ENCODE results near the gene RASGRF1.

The RASGRF1 gene

DNA sequence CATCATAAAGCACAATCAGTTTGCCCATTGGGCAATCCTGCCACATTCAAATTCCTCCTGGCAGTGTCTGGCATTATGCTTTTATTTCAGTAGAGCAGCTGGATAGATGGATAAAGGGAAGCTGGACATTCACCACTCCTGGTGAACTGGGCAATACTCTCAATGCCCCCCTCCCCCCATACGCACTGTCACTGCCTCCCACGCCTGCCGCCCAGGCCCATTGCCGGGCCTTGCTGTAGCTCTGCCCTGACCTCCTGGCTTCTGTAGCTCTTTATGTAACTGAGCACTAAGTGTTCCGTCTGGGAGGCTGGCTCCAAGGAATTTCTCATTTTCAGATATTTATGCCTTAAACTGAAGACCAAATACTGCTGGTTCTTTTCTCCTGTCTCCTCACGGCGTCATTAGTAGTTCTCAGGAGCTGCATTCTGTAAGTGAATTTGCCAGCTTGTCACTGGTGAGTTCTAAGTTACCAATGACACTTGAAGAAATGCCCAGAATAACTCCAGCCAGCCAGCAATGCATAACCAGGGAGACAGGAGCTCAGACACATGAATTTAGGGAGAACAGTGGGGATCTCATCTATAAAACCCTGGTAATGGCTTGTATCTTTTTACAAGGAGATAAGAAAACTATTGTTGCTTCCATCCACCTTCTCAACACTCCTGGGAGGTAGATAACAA is 25.5 kb upstream of the RASGRF1 start:
- TF ChIP-seq, protein P1, sequence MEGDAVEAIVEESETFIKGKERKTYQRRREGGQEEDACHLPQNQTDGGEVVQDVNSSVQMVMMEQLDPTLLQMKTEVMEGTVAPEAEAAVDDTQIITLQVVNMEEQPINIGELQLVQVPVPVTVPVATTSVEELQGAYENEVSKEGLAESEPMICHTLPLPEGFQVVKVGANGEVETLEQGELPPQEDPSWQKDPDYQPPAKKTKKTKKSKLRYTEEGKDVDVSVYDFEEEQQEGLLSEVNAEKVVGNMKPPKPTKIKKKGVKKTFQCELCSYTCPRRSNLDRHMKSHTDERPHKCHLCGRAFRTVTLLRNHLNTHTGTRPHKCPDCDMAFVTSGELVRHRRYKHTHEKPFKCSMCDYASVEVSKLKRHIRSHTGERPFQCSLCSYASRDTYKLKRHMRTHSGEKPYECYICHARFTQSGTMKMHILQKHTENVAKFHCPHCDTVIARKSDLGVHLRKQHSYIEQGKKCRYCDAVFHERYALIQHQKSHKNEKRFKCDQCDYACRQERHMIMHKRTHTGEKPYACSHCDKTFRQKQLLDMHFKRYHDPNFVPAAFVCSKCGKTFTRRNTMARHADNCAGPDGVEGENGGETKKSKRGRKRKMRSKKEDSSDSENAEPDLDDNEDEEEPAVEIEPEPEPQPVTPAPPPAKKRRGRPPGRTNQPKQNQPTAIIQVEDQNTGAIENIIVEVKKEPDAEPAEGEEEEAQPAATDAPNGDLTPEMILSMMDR (IDR thresholded peaks at IDR 0.05): no peak

DNA sequence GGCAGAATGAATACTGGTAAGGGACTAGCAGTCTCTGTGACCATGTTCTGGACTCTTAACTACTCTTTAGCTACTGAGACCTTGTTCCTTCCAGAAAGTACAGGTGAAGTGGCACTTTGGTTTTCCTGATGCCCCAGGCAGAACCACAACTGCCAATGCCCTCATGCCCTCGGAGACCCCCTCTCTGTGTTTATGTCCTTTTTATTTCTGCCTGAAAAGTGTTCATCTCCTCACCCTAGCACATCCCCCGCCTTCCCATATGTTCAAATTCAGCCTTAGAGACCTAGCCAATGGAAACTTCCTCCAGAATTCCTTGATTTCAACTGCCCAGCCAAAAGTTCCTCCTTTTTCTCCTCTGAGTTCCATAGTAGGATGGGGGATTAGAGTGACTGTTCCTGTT is 23.3 kb upstream of the RASGRF1 start:
- TF ChIP-seq, protein P1 (IDR thresholded peaks at IDR 0.05): no peak

DNA sequence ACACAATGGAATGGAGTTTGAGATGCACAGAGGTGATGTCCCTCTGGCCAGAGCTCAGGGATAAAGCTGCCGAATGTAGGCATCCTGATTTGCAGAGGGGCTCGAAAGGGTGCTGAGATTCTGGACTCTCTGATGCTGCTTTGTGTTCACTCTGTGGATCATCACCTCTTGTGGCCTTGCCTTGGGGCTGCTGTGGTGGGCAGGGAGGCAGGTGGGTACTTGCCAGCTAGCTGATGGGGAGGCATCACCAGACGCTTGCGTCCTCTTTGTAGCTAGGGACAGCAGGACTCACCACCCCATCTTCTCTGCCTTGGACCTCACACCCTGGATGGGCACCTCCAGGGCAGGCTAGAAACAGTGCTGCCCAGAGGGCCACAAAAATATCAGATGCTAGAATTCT is 14.6 kb upstream of the RASGRF1 start:
- TF ChIP-seq, protein P1 (IDR thresholded peaks at IDR 0.05): no peak

DNA sequence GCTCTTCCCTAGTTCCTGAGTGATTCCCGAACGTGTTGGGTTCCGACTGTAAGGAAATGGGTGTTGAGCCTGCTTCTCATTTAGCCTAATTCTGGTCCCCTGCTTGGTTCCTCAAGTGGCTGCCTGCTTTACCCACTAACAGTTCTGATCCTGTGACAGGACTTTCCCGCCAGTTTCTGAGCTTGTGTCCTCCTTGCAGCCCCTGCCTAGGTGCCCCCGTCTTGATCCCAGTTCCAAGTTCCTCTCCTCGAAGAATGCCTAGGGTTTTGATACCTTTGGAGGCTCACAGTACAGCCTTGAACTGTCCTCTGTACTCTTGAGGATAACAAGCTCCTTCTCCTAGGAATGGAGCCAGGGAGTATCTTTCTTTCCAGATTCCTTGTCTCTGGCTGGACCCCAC is 12.0 kb upstream of the RASGRF1 start:
- TF ChIP-seq, protein P1 (IDR thresholded peaks at IDR 0.05): no peak

DNA sequence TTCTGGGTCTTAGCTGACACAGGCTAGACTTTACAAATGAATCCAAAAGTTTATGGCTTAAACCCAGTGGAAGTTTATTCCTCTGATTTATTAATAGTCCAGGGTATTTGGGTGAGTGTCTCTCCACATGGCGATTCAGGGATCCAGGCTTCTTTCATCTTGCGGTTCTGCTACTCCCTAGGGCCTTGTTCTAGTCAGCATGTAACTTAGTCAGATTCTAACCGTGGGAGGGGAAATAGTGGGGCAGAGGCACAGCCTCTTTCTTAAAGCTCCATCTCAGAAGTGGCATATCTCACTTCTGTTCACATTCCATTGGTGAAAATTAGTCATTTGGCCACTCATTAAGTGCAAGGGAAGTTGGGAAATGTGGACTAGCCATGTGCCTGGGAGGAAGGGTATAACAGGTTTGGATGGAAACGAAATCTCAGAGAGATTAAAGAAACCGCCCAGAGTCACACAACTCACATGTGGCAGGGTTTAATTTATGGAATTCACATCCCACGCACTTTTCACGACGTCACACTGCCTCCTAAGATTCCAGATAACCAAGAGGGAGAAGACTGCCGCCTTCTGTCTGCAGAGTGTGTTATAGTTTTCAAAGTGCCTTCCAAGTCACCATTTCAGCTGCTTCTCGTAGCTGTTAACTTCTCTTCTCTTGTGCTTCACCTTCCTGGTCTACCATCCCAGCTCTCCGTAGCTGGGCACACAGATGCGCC is 11.4 kb upstream of the RASGRF1 start:
- TF ChIP-seq, protein P1 (IDR thresholded peaks at IDR 0.05): no peak

DNA sequence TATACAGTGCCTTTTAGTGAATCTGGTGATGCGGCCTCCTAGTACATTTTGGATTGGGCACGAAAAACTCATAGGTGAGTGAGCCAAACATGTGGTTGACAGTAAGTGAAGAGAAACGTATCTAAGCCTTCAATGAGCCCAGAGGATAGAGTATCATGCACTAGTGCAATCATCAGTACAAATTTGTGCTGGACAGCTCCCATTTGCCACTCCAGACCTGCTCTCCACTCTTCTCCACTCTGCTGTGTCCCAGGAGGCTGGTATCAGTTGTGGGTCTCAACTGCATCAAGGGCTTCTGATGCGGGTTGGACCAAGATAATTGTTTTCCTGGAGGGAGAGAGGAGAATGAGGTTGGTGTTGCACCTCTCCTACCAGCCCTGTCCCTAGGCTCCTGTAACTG is 9.1 kb upstream of the RASGRF1 start:
- TF ChIP-seq, protein P1 (IDR thresholded peaks at IDR 0.05): no peak

DNA sequence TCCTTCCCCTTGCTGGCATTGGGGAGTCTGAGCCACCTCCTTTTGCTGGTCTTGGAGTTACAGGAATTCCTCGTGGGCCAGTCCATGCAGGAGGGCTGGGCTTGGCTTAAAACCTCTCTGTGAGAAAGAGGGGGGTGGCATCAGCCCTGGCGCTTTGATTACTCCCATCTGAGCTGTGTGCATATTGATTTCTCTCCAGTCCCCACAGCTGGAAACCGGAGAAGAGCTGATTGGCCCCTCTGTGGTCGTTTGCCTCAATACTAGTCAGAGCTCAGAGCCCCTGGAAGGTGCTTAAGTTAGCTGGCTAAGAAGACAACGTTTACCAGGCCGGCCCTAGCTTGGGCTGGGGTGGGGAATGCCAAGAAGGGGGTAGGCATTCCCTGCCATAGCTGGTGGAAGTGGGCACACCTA is 4.0 kb upstream of the RASGRF1 start:
- TF ChIP-seq, protein P1 (IDR thresholded peaks at IDR 0.05): no peak

Measured in LNCAP (cell line).